ENCODE data around the gene CDH11. TPM values are rescaled to one million over a fixed set of nuclear protein-coding genes. Genes with fewer than 3 reads are reported as not detected.

Gene CDH11
- total and polyA plus RNA-seq, 9 of the 15 experiments (the other 6 are each of a cell fraction or from before 2014, with no cell fraction given) = 0.18 TPM; not detected in 8

DNA sequence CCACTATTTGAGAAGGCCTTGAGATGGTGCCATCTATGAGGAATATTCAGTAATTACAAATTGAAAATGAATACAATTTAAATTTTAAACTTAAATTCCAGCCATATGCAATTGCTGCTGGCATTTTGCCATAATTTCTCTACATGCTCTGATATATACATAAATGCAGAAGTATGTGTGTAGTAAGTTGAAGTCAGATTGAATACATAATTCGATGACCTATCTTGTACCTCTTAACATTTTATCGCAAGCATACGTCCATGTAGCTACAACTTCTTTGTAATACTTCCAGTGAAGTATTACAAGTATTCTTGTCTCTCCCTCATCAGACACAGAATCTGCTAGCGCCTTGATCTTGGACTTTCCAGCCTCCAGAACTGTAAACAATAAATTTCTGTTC is 26.0 kb downstream of the CDH11 start:
- ChIA-PET CTCF (ENCODE audit: low intra/inter-chr PET ratio) (no interaction called here), POLR2A (no interaction called here)
- no TSS peak for BruUV-seq (replicated peaks)
- no peak for ATAC-seq
- WGBS (ENCODE audit: insufficient coverage, low coverage, missing lambda C conversion rate) = 3% methylated on average over 4 of the region's 4 CpGs
- Histone ChIP-seq H3K79me2 (ENCODE audit: control insufficient read depth, insufficient read depth, low read length) (no peaks in the 10 kb centered on the region), H2AFZ (ENCODE audit: low read depth, low read length) (no peak overlapping the region), H3K36me3 (ENCODE audit: control insufficient read depth, insufficient read depth, low read length) (no peaks in the 10 kb centered on the region), H3K27me3 (ENCODE audit: control insufficient read depth in 2 of 2, insufficient read depth in 2 of 2, low read length in 2 of 2) (no peaks in the 10 kb centered on the region), H3K9me1 (ENCODE audit: control insufficient read depth, insufficient read depth, low read length) (no peaks in the 10 kb centered on the region), H3K27ac (ENCODE audit: extremely low read depth, low read depth, low read length) (no peak overlapping the region), H4K20me1 (replicated peaks; ENCODE audit: control insufficient read depth, insufficient read depth, low read length) (no peaks in the 10 kb centered on the region), H3K4me3 (no peak overlapping the region), H3K4me1 (replicated peaks in 1 of 2; ENCODE audit: control insufficient read depth in 2 of 2, insufficient read depth in 2 of 2, low read length in 2 of 2) (no peaks in the 10 kb centered on the region), H3K4me2 (ENCODE audit: insufficient read depth, low read length) (no peak overlapping the region), H3K9ac (ENCODE audit: insufficient read depth in 1 of 2, low read depth in 2 of 2, low read length in 2 of 2) (no peak overlapping the region), H3K9me3 (replicated peaks; ENCODE audit: control insufficient read depth, insufficient read depth, low read depth, low read length) (no peaks in the 10 kb centered on the region)
- in situ Hi-C loops (cut with MboI) = no loop called here
- TF ChIP-seq NFRKB (IDR thresholded peaks at IDR 0.05; ENCODE audit: low read depth) = no peak
- TF ChIP-seq RBM22 (IDR thresholded peaks at IDR 0.05; ENCODE audit: low read depth, low read length, poor library complexity, severe bottlenecking) = no peak
- peak; percentile 41; the same call in 1 of the 2 replicates for TF ChIP-seq NFIX (CRISPR knock-in tag; IDR thresholded peaks at IDR 0.05; ENCODE audit: low read depth)
- TF ChIP-seq TAL1 (IDR thresholded peaks at IDR 0.05) = no peak
- intact Hi-C loops (cut with micrococcal nuclease) = no loop called here
- no peak for DNase-seq (ENCODE audit: extremely low read depth in 1 of 4, low spot score in 3 of 4)
- FAIRE-seq = no peak

DNA sequence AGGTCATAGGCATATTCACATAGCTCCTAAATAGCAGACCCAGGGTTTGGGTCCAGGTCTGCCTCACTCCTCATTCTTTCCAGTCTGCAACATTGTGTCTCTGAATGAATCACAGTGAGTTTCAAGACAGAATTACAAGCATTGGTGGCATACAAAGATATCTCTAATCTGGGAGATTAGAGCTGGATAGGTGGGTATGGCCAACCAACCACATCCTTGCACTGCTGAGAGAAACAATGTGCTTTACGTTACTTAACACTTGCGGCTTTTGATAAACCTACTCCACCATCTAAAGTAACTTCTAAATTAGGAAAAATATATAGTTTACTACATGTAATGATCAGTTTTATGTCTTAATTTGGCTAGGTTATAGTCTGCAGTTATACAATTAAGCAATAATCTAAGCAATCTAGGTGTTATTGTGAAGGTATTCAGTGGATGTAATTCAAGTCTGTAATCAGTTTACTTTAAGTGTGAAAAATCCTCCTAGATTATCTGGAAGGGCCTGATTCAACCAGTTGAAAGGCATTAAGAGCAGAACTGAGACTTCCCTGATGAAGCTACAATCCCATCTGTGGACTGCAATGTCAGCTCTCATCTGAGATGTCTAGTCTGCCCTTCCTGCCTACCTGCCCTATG is 26.7 kb downstream of the CDH11 start:
- H3K27me3 ChIP-seq (ENCODE audit: control insufficient read depth in 2 of 2, insufficient read depth in 2 of 2, low read length in 2 of 2) = no peaks in the 10 kb centered on the region
- 0% methylated on average over 2 of the region's 2 CpGs for WGBS (ENCODE audit: insufficient coverage, low coverage, missing lambda C conversion rate)
- POLR2A ChIA-PET = no interaction called here
- TF ChIP-seq ZNF584 (CRISPR knock-in tag; IDR thresholded peaks at IDR 0.05; ENCODE audit: low read depth) (no peak), CBX2 (IDR thresholded peaks at IDR 0.05; ENCODE audit: insufficient read depth, low read length, poor library complexity, severe bottlenecking) (no peak), MIER1 (IDR thresholded peaks at IDR 0.05; ENCODE audit: low read depth) (no peak), MYNN (IDR thresholded peaks at IDR 0.05) (no peak), MYNN (CRISPR knock-in tag; IDR thresholded peaks at IDR 0.05) (no peak), RAD51 (IDR thresholded peaks at IDR 0.05; ENCODE audit: borderline replicate concordance, low read depth) (no peak), ZBTB7A (IDR thresholded peaks at IDR 0.05; ENCODE audit: borderline replicate concordance, control insufficient read depth, low read depth, low read length) (no peak), PHF20 (IDR thresholded peaks at IDR 0.05; ENCODE audit: partially characterized antibody) (no peak), ZNF212 (CRISPR knock-in tag; IDR thresholded peaks at IDR 0.05) (no peak), HSF4 (CRISPR knock-in tag; IDR thresholded peaks at IDR 0.05; ENCODE audit: borderline replicate concordance) (no peak)
- TF ChIP-seq, protein P1, sequence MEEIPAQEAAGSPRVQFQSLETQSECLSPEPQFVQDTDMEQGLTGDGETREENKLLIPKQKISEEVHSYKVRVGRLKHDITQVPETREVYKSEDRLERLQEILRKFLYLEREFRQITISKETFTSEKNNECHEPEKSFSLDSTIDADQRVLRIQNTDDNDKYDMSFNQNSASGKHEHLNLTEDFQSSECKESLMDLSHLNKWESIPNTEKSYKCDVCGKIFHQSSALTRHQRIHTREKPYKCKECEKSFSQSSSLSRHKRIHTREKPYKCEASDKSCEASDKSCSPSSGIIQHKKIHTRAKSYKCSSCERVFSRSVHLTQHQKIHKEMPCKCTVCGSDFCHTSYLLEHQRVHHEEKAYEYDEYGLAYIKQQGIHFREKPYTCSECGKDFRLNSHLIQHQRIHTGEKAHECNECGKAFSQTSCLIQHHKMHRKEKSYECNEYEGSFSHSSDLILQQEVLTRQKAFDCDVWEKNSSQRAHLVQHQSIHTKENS (CRISPR knock-in tag; IDR thresholded peaks at IDR 0.05) = no peak
- TF ChIP-seq, protein P2, sequence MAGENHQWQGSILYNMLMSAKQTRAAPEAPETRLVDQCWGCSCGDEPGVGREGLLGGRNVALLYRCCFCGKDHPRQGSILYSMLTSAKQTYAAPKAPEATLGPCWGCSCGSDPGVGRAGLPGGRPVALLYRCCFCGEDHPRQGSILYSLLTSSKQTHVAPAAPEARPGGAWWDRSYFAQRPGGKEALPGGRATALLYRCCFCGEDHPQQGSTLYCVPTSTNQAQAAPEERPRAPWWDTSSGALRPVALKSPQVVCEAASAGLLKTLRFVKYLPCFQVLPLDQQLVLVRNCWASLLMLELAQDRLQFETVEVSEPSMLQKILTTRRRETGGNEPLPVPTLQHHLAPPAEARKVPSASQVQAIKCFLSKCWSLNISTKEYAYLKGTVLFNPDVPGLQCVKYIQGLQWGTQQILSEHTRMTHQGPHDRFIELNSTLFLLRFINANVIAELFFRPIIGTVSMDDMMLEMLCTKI (IDR thresholded peaks at IDR 0.05; ENCODE audit: partially characterized antibody) = no peak

More for the DNA sequence above, 26.7 kb downstream of the CDH11 start:
- CTCF ChIA-PET (ENCODE audit: low intra/inter-chr PET ratio) = no interaction called here
- H3K9me1 ChIP-seq (ENCODE audit: control insufficient read depth, insufficient read depth, low read length) = no peaks in the 10 kb centered on the region
- no peak for DNase-seq (ENCODE audit: extremely low read depth in 1 of 4, low spot score in 3 of 4)
- H2AFZ ChIP-seq (ENCODE audit: low read depth, low read length) = no peak overlapping the region
- H3K9ac ChIP-seq (ENCODE audit: insufficient read depth in 1 of 2, low read depth in 2 of 2, low read length in 2 of 2) = no peak overlapping the region
- no peak for ATAC-seq
- H3K4me1 ChIP-seq (replicated peaks in 1 of 2; ENCODE audit: control insufficient read depth in 2 of 2, insufficient read depth in 2 of 2, low read length in 2 of 2) = no peaks in the 10 kb centered on the region
- in situ Hi-C loops (cut with MboI) (no loop called here), intact Hi-C loops (cut with micrococcal nuclease) (no loop called here)
- H4K20me1 ChIP-seq (replicated peaks; ENCODE audit: control insufficient read depth, insufficient read depth, low read length) = no peaks in the 10 kb centered on the region
- H3K79me2 ChIP-seq (ENCODE audit: control insufficient read depth, insufficient read depth, low read length) = no peaks in the 10 kb centered on the region
- no peak for FAIRE-seq
- H3K4me3 ChIP-seq = no peak overlapping the region
- no peak overlapping the region for H3K4me2 ChIP-seq (ENCODE audit: insufficient read depth, low read length)
- H3K9me3 ChIP-seq (replicated peaks; ENCODE audit: control insufficient read depth, insufficient read depth, low read depth, low read length) = no peaks in the 10 kb centered on the region
- BruUV-seq (replicated peaks) = no TSS peak
- no peak overlapping the region for H3K27ac ChIP-seq (ENCODE audit: extremely low read depth, low read depth, low read length)
- no peaks in the 10 kb centered on the region for H3K36me3 ChIP-seq (ENCODE audit: control insufficient read depth, insufficient read depth, low read length)

Data from K562 (cell line).